ENCODE measurements around the gene DDX55.
"Not testable (repeated sequence)": the region's sequence is repeated elsewhere in the genome, so short reads cannot be mapped to it uniquely, and the experiment has no call there.

The DDX55 gene

GRCh38 chr12:123601602-123602489 lies at the start of gene DDX55:
Gene DDX55, plus strand, starts transcription at chr12:123602099. Its CDS starts 50 bp downstream, at chr12:123602149.
- DNase-seq, result peak in 1 of 2 experiments; percentile 65

- not testable (repeated sequence) for DNase-seq
Observed at GRCh38 chr12:123554136-123554535, 47.8 kb upstream of the DDX55 start.

GRCh38 chr12:123554843-123555242 lies 47.1 kb upstream of the DDX55 start:
- DNase-seq, result not testable (repeated sequence)

GRCh38 chr12:123558487-123558886 lies 43.4 kb upstream of the DDX55 start:
- not testable (repeated sequence) for DNase-seq

- no peak for DNase-seq
Observed at GRCh38 chr12:123559468-123559867, 42.4 kb upstream of the DDX55 start.

GRCh38 chr12:123571343-123571813 lies 30.5 kb upstream of the DDX55 start:
- no peak for DNase-seq

- DNase-seq, result no peak
Observed at GRCh38 chr12:123572391-123572790, 29.5 kb upstream of the DDX55 start.

- no peak for DNase-seq
Observed at GRCh38 chr12:123573870-123574269, 28.0 kb upstream of the DDX55 start.

- DNase-seq, result no peak
Observed at GRCh38 chr12:123576611-123577010, 25.3 kb upstream of the DDX55 start.

GRCh38 chr12:123578243-123578642 lies 23.7 kb upstream of the DDX55 start:
- DNase-seq, result no peak

- DNase-seq, result not testable (repeated sequence)
Observed at GRCh38 chr12:123578829-123579228, 23.1 kb upstream of the DDX55 start.

- DNase-seq, result no peak
Observed at GRCh38 chr12:123580772-123581171, 21.1 kb upstream of the DDX55 start.

- no peak for DNase-seq
Observed at GRCh38 chr12:123591702-123592481, 10.0 kb upstream of the DDX55 start.

- no peak for DNase-seq
Observed at GRCh38 chr12:123595729-123596128, 6.2 kb upstream of the DDX55 start.

GRCh38 chr12:123597100-123597499 lies 4.8 kb upstream of the DDX55 start:
- no peak for DNase-seq

GRCh38 chr12:123598522-123598921 lies 3.4 kb upstream of the DDX55 start:
- no peak for DNase-seq

GRCh38 chr12:123599310-123599709 lies 2.6 kb upstream of the DDX55 start:
- DNase-seq, result no peak

GRCh38 chr12:123599721-123600120 lies 2.2 kb upstream of the DDX55 start:
- no peak for DNase-seq

GRCh38 chr12:123602651-123603195 lies 824 bp downstream of the DDX55 start:
- no peak for DNase-seq

- not testable (repeated sequence) for DNase-seq
Observed at GRCh38 chr12:123603495-123603894, 1.6 kb downstream of the DDX55 start.

- no peak for DNase-seq
Observed at GRCh38 chr12:123607756-123608155, 5.9 kb downstream of the DDX55 start.

- no peak for DNase-seq
Observed at GRCh38 chr12:123608182-123608581, 6.3 kb downstream of the DDX55 start.

GRCh38 chr12:123614110-123614509 lies 12.2 kb downstream of the DDX55 start:
- DNase-seq, result no peak
